Endometrial microvascular endothelial cells (primary cell): ENCODE data around the gene NRDC. TPM values are rescaled to one million over a fixed set of nuclear protein-coding genes. Genes with fewer than 3 reads are reported as not detected.
"Not testable (repeated sequence)": the region's sequence is repeated elsewhere in the genome, so short reads cannot be mapped to it uniquely, and the experiment has no call there.

ENCODE experiments used
- in situ Hi-C: cut with HindIII; loops from 2 replicates; pipeline ENCODE4 v1.10.0; 2017; ENCODE audit warnings: low sequenced_read_pairs, low pct_unique_long_range_greater_than_20kb; ENCODE audit errors: inconsistent ontology term
- total RNA-seq: library from RNA; depleted of rRNA; stranded (reverse); fragments of >200 nt; gene quantifications from one replicate; pipeline ENCODE4 v1.2.3, GENCODE V29; 2015; ENCODE audit errors: inconsistent ontology term

NRDC gene
- total RNA-seq, 1 donor from 2014 or later: 89.2 TPM

- in situ Hi-C loops: no loop called here
Observed at GRCh38 chr1:51898090-51898734, 19.7 kb upstream of the NRDC start.

- in situ Hi-C loops: no loop called here
Observed at GRCh38 chr1:51897699-51898031, 19.1 kb upstream of the NRDC start.

GRCh38 chr1:51894748-51895147 lies 16.2 kb upstream of the NRDC start:
- in situ Hi-C loops: not testable (repeated sequence)

GRCh38 chr1:51878308-51878615 lies 265 bp downstream of the NRDC start:
- in situ Hi-C loops: no loop called here

GRCh38 chr1:51877434-51878307 lies 856 bp downstream of the NRDC start:
- in situ Hi-C loops: no loop called here

- in situ Hi-C loops: no loop called here
Observed at GRCh38 chr1:51875836-51876235, 2.7 kb downstream of the NRDC start.

- in situ Hi-C loops: no loop called here
Observed at GRCh38 chr1:51875291-51875772, 3.2 kb downstream of the NRDC start.

- in situ Hi-C loops: not testable (repeated sequence)
Observed at GRCh38 chr1:51873270-51873669, 5.3 kb downstream of the NRDC start.

- in situ Hi-C loops: no loop called here
Observed at GRCh38 chr1:51871351-51871975, 7.1 kb downstream of the NRDC start.

GRCh38 chr1:51870603-51871350 lies 7.8 kb downstream of the NRDC start:
- in situ Hi-C loops: no loop called here

GRCh38 chr1:51867479-51868232 lies 10.9 kb downstream of the NRDC start:
- in situ Hi-C loops: no loop called here

- in situ Hi-C loops: no loop called here
Observed at GRCh38 chr1:51863384-51863783, 15.1 kb downstream of the NRDC start.

- in situ Hi-C loops: no loop called here
Observed at GRCh38 chr1:51861669-51862068, 16.9 kb downstream of the NRDC start.

- in situ Hi-C loops: no loop called here
Observed at GRCh38 chr1:51859735-51860134, 18.8 kb downstream of the NRDC start.

GRCh38 chr1:51859333-51859732 lies 19.2 kb downstream of the NRDC start:
- in situ Hi-C loops: no loop called here

GRCh38 chr1:51858892-51859291 lies 19.6 kb downstream of the NRDC start:
- in situ Hi-C loops: no loop called here

GRCh38 chr1:51856745-51857144 lies 21.8 kb downstream of the NRDC start:
- in situ Hi-C loops: no loop called here

GRCh38 chr1:51855624-51856023 lies 22.9 kb downstream of the NRDC start:
- in situ Hi-C loops: no loop called here

- in situ Hi-C loops: no loop called here
Observed at GRCh38 chr1:51853360-51853759, 25.2 kb downstream of the NRDC start.
